DND-41 (cell line): ENCODE measurements around the gene PRPS1.
A peak's percentile ranks its signal among the peaks of the same experiment; 100 is the strongest.

Experiments
- ATAC-seq: fragments of 200-7000 bp; cut with Tn5 transposase; 3 replicates; pipeline ENCODE4 v1.9.1; 2021; ENCODE audit warnings: low read depth; ENCODE audit not compliant: insufficient read depth
- DNase-seq: peaks from one replicate; pipeline ENCODE4 v3.0.0-alpha.2; 2020
- H2AFZ ChIP-seq: 2 replicates; pipeline ENCODE4 v1.6.0; 2012; ENCODE audit warnings: low read depth, low read length
- H3K27ac ChIP-seq: 2 replicates; pipeline ENCODE4 v1.5.1; 2012; ENCODE audit warnings: low read length, inconsistent platforms
- H3K27me3 ChIP-seq: fragments of 200-600 bp; sonication (generic); 2 replicates; pipeline ENCODE4 v1.6.0; 2012; ENCODE audit warnings: low read length, mild to moderate bottlenecking, inconsistent platforms; ENCODE audit not compliant: insufficient read depth, poor library complexity
- H3K36me3 ChIP-seq: 2 replicates; pipeline ENCODE4 v1.5.1; 2012; ENCODE audit warnings: low read length, inconsistent platforms; ENCODE audit not compliant: insufficient read depth
- H3K4me1 ChIP-seq: 2 replicates; pipeline ENCODE4 v1.5.1; 2012; ENCODE audit warnings: mild to moderate bottlenecking, low read length; ENCODE audit not compliant: insufficient read depth
- H3K4me2 ChIP-seq: 2 replicates; pipeline ENCODE4 v1.6.0; 2012; ENCODE audit warnings: mild to moderate bottlenecking, moderate library complexity, low read length, inconsistent platforms; ENCODE audit not compliant: insufficient read depth
- H3K4me3 ChIP-seq, 2 experiments: fragments of 200-600 bp in 1 of 2; shearing (Covaris generic) in 1 of 2; 2 replicates each; pipeline ENCODE4 v1.5.1; 2012 to 2016; ENCODE audit warnings: inconsistent platforms in 2 of 2, low read length in 2 of 2, mild to moderate bottlenecking in 2 of 2, low read depth in 1 of 2, moderate library complexity in 1 of 2
- H3K79me2 ChIP-seq: 2 replicates; pipeline ENCODE4 v1.6.0; 2012; ENCODE audit warnings: low read length, inconsistent platforms; ENCODE audit not compliant: insufficient read depth
- H3K9ac ChIP-seq: 2 replicates; pipeline ENCODE4 v1.6.0; 2012; ENCODE audit warnings: low read depth, mild to moderate bottlenecking, inconsistent platforms, low read length, moderate library complexity
- H3K9me3 ChIP-seq: 2 replicates; pipeline ENCODE4 v1.5.1; 2012; ENCODE audit warnings: low read length, moderate library complexity, mild to moderate bottlenecking, inconsistent platforms; ENCODE audit not compliant: insufficient read depth, severe bottlenecking
- H4K20me1 ChIP-seq: 2 replicates; pipeline ENCODE4 v1.6.0; 2012; ENCODE audit warnings: low read length; ENCODE audit not compliant: insufficient read depth
- CTCF ChIP-seq: IDR thresholded peaks from 2 replicates; pipeline ENCODE4 v1.5.1; 2012; ENCODE audit warnings: borderline replicate concordance, low read length, moderate library complexity, mild to moderate bottlenecking; ENCODE audit not compliant: poor library complexity, severe bottlenecking; ENCODE audit errors: extremely low read depth
- EZH2 ChIP-seq: IDR thresholded peaks from 3 replicates; pipeline ENCODE4 v1.6.1; 2012; ENCODE audit warnings: borderline replicate concordance, low read depth, mild to moderate bottlenecking, moderate library complexity, low read length, inconsistent platforms; ENCODE audit not compliant: severe bottlenecking

Gene PRPS1

GRCh38 chrX:107627838-107628661, at the start of gene PRPS1:
TSS of gene PRPS1 (plus strand) at chrX:107628510. CDS start at chrX:107628629, 119 bp downstream.
- Histone ChIP-seq H3K4me3 (peak within 1 kb of the TSS; percentile 77 to 93), H3K9ac (peak within 1 kb of the TSS; percentile 94), H4K20me1 (peaks cover 17% of the 10 kb centered on the region; the same call in 1 of the 2 replicates), H3K9me3 (no peaks in the 10 kb centered on the region), H3K4me2 (peak within 1 kb of the TSS; percentile 91), H3K27ac (peak within 1 kb of the TSS; percentile 96), H3K36me3 (0 out of 2 replicates have a peak, but pooled peaks cover 2% of the 10 kb centered on the region), H3K27me3 (no peaks in the 10 kb centered on the region), H3K4me1 (peaks cover 33% of the 10 kb centered on the region), H2AFZ (peak within 1 kb of the TSS; percentile 86), H3K79me2 (peaks cover 47% of the 10 kb centered on the region)
- ATAC-seq (peak; percentile 97), DNase-seq (peak; percentile 92)
- TF ChIP-seq EZH2 (no peak), CTCF (no peak)

GRCh38 chrX:107579956-107580355, 48.4 kb upstream of the PRPS1 start:
- DNase-seq: no peak
- Histone ChIP-seq H3K27me3 (no peaks in the 10 kb centered on the region), H3K4me3 (no peak overlapping the region), H3K4me1 (no peaks in the 10 kb centered on the region), H3K9me3 (no peaks in the 10 kb centered on the region), H3K9ac (no peak overlapping the region), H2AFZ (no peak overlapping the region), H3K36me3 (no peaks in the 10 kb centered on the region), H3K79me2 (no peaks in the 10 kb centered on the region), H3K4me2 (no peak overlapping the region), H3K27ac (no peak overlapping the region), H4K20me1 (no peaks in the 10 kb centered on the region)
- ATAC-seq: no peak
- TF ChIP-seq CTCF (no peak), EZH2 (no peak)

GRCh38 chrX:107581923-107582322, 46.4 kb upstream of the PRPS1 start:
- ATAC-seq (no peak), DNase-seq (no peak)
- no peaks in the 10 kb centered on the region for H3K36me3 ChIP-seq
- H3K4me1 ChIP-seq: no peaks in the 10 kb centered on the region
- no peaks in the 10 kb centered on the region for H4K20me1 ChIP-seq
- no peaks in the 10 kb centered on the region for H3K27me3 ChIP-seq
- TF ChIP-seq CTCF (no peak), EZH2 (no peak)
- no peak overlapping the region for H3K4me2 ChIP-seq
- H3K4me3 ChIP-seq: no peak overlapping the region
- no peak overlapping the region for H2AFZ ChIP-seq
- no peak overlapping the region for H3K27ac ChIP-seq
- H3K79me2 ChIP-seq: no peaks in the 10 kb centered on the region
- no peak overlapping the region for H3K9ac ChIP-seq
- H3K9me3 ChIP-seq: no peaks in the 10 kb centered on the region
